ENCODE measurements around the gene DCAF15.

DNA sequence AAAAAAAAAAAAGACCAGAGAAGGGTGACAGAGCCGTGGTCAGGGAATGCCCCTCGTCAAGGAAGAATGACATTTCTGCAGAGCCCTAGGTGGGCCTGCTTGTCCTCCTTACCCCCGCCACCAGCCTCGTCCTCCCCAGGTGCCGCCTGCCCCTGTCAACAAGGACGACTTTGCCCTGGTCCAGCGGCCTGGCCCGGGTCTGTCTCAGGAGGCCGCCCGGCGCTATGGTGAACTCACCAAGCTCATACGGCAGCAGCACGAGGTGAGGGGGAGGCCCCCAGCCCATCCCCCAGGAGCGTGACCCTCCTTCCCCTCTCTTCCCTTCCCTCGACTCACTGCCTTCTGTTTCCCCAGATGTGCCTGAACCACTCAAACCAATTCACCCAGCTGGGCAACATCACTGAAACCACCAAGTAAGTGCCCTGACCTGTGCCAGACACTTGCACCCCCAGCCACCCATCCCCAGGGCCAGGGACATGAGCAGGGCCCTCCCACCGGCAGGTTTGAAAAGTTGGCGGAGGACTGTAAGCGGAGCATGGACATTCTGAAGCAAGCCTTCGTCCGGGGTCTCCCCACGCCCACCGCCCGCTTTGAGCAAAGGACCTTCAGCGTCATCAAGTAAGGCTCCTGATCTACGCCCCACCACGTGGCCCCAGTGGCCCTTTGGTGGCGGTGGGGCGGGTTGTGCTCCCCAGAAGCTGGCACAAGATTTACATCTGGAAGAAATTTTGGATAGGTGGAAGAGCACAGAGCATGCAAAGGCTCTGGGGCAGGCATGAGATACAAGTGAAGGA is 28.9 kb upstream of the DCAF15 start:
- TF ChIP-seq POLR2AphosphoS5 (IDR thresholded peaks at IDR 0.05; ENCODE audit: low read depth, low read length) (no peak), POLR2A (IDR thresholded peaks at IDR 0.05; ENCODE audit: low read depth, low read length) (no peak)
